ENCODE results near the gene ATAD5. TPM values are rescaled to one million over a fixed set of nuclear protein-coding genes. Genes with fewer than 3 reads are reported as not detected.

ATAD5 gene
- total RNA-seq, 1 experiment from 2014 or later = 4.2 TPM

DNA sequence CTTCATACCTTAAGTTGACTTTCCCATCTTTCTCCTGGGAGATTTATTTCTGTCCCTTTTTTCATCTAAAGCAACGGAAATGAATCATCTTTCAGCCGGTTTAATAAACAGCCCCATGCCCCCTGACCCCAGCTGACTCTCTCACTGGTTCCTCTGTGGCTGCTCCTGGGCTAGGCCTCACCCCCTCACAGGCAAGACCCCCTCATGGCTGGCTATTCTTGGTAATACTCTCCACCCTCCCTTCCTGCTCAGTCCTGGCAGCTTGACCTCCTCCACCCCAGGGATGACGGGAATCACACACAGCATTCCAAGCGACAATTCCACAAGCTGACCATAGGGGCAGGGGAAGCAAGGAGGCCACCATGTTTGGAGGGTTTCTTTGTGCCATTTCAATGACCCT lies 88.5 kb downstream of the ATAD5 start:
- Histone ChIP-seq H3K9ac (ENCODE audit: low read length) (no peak overlapping the region), H4K20me1 (ENCODE audit: low read length) (no peaks in the 10 kb centered on the region), H3K36me3 (ENCODE audit: low read depth, low read length) (no peaks in the 10 kb centered on the region), H3K4me2 (ENCODE audit: low read length) (no peak overlapping the region), H3K79me2 (ENCODE audit: low read length) (no peaks in the 10 kb centered on the region), H3K4me1 (ENCODE audit: insufficient read depth, low read length) (0 out of 2 replicates have a peak, but pooled peaks cover 6% of the 10 kb centered on the region), H3F3A (ENCODE audit: low read length, unreplicated experiment) (no peaks in the 10 kb centered on the region), H3K4me3 (ENCODE audit: low read length) (no peak overlapping the region), H3K9me3 (ENCODE audit: low read length) (no peaks in the 10 kb centered on the region), H3K9me2 (replicated peaks; ENCODE audit: low read length) (no peaks in the 10 kb centered on the region), H2AFZ (ENCODE audit: low read length) (no peak overlapping the region), H3K27ac (ENCODE audit: low read length) (no peak overlapping the region), H3K27me3 (ENCODE audit: low read length) (no peaks in the 10 kb centered on the region)
- DNase-seq (no peak), ATAC-seq (no peak)
- TF ChIP-seq EZH2phosphoT487 (IDR thresholded peaks at IDR 0.05; ENCODE audit: borderline replicate concordance, low read length) (no peak), EZH2 (IDR thresholded peaks at IDR 0.05; ENCODE audit: low read length, unreplicated experiment) (no peak)
- TF ChIP-seq, protein P1, sequence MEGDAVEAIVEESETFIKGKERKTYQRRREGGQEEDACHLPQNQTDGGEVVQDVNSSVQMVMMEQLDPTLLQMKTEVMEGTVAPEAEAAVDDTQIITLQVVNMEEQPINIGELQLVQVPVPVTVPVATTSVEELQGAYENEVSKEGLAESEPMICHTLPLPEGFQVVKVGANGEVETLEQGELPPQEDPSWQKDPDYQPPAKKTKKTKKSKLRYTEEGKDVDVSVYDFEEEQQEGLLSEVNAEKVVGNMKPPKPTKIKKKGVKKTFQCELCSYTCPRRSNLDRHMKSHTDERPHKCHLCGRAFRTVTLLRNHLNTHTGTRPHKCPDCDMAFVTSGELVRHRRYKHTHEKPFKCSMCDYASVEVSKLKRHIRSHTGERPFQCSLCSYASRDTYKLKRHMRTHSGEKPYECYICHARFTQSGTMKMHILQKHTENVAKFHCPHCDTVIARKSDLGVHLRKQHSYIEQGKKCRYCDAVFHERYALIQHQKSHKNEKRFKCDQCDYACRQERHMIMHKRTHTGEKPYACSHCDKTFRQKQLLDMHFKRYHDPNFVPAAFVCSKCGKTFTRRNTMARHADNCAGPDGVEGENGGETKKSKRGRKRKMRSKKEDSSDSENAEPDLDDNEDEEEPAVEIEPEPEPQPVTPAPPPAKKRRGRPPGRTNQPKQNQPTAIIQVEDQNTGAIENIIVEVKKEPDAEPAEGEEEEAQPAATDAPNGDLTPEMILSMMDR (conservative IDR thresholded peaks at IDR 0.05; ENCODE audit: low read depth, low read length) = no peak
- POLR2A ChIA-PET (ENCODE audit: unreplicated experiment) = no interaction called here
- intact Hi-C loops (cut with micrococcal nuclease) = no loop called here
- no TSS peak for BruUV-seq (replicated peaks)
- CTCF ChIA-PET = no interaction called here

DNA sequence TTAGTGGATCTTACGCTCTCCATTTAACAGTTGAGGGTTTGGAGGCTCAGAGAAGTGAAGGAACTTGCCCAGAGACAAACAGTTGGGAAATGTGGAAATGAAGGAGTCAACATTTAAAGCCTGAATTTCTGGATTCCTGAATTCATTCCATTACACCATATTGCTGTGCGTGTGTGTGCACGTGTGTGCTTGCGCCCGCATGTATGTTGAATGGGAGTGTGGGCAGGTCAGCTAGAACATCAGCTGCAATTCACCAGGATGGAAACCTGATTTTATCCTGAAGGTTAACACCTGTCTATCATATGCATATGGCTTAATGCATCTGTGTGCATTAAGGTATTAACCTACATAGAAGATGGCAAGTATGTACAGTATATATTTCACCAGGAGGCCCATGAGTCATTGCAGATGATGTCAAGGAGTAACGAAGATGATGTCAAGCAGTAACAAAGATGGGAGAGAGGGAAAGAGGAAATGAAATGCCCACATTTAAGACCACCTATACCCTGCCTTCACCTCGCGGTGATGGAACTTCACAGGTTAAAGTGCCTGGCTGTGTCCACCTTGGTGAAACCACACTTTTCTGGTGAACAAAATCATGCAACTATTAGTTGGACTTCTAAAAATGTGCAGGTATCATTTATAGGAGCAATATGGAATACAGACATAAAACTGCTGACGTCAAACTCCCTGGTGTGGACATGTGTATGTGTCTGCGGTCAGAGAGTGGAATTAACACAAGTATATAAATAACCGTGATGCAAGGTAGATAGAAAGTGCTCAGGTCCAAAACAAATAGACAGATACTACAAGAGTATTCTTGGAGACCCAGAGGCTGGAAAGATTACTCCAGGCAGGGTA lies 89.1 kb downstream of the ATAD5 start:
- Histone ChIP-seq H3K4me2 (ENCODE audit: low read length) (peak overlapping the region; percentile 87), H2AFZ (ENCODE audit: low read length) (peak overlapping the region; percentile 67; the same call in 1 of the 2 replicates), H3K27ac (ENCODE audit: low read length) (no peak overlapping the region), H4K20me1 (ENCODE audit: low read length) (no peaks in the 10 kb centered on the region), H3K4me1 (ENCODE audit: insufficient read depth, low read length) (0 out of 2 replicates have a peak, but pooled peaks cover 6% of the 10 kb centered on the region), H3K27me3 (ENCODE audit: low read length) (no peaks in the 10 kb centered on the region), H3K9ac (ENCODE audit: low read length) (no peak overlapping the region), H3K9me2 (replicated peaks; ENCODE audit: low read length) (no peaks in the 10 kb centered on the region), H3K36me3 (ENCODE audit: low read depth, low read length) (no peaks in the 10 kb centered on the region), H3K79me2 (ENCODE audit: low read length) (no peaks in the 10 kb centered on the region), H3F3A (ENCODE audit: low read length, unreplicated experiment) (no peaks in the 10 kb centered on the region), H3K4me3 (ENCODE audit: low read length) (peak overlapping the region; percentile 64; the same call in 1 of the 2 replicates), H3K9me3 (ENCODE audit: low read length) (no peaks in the 10 kb centered on the region)
- DNase-seq = no peak
- POLR2A ChIA-PET (ENCODE audit: unreplicated experiment) = no interaction called here
- intact Hi-C loops (cut with micrococcal nuclease) = no loop called here
- BruUV-seq (replicated peaks) = no TSS peak
- TF ChIP-seq, protein P1 (conservative IDR thresholded peaks at IDR 0.05; ENCODE audit: low read depth, low read length) = no peak
- TF ChIP-seq EZH2 (IDR thresholded peaks at IDR 0.05; ENCODE audit: low read length, unreplicated experiment) = no peak
- no peak for TF ChIP-seq EZH2phosphoT487 (IDR thresholded peaks at IDR 0.05; ENCODE audit: borderline replicate concordance, low read length)
- CTCF ChIA-PET = no interaction called here
- no peak for ATAC-seq
